Fibroblast of lung (primary cell): ENCODE measurements around the gene BMPR1B. TPM values are rescaled to one million over a fixed set of nuclear protein-coding genes. Genes with fewer than 3 reads are reported as not detected.

ENCODE experiments used
- DNase-seq, 2 donors: peaks; one replicate each; pipeline versions ENCODE4 v3.0.0 to v3.0.0-alpha.2; 2010; ENCODE audit warnings: low read depth in 2 of 2
- H2AFZ ChIP-seq: 2 replicates; pipeline ENCODE4 v1.5.1; 2012; ENCODE audit warnings: low read length, control low read depth, inconsistent platforms
- H3K27ac ChIP-seq: 2 replicates; pipeline ENCODE4 v1.5.1; 2011; ENCODE audit warnings: low read length, control low read depth; ENCODE audit not compliant: insufficient read depth
- H3K27me3 ChIP-seq: 2 replicates; pipeline ENCODE4 v1.5.1; 2011; ENCODE audit warnings: mild to moderate bottlenecking, low read length; ENCODE audit not compliant: control insufficient read depth, insufficient read depth
- H3K36me3 ChIP-seq: 2 replicates; pipeline ENCODE4 v1.5.1; 2011; ENCODE audit warnings: low read length; ENCODE audit not compliant: control insufficient read depth, insufficient read depth
- H3K4me1 ChIP-seq: 2 replicates; pipeline ENCODE4 v1.5.1; 2011; ENCODE audit warnings: low read length; ENCODE audit not compliant: control insufficient read depth, insufficient read depth; ENCODE audit errors: extremely low read depth
- H3K4me2 ChIP-seq: 2 replicates; pipeline ENCODE4 v1.5.1; 2011; ENCODE audit warnings: low read length, control low read depth; ENCODE audit not compliant: insufficient read depth; ENCODE audit errors: extremely low read depth
- H3K4me3 ChIP-seq, 4 experiments: fragments of 200-600 bp in 1 of 4; sonication (generic) in 1 of 4; replicated peaks in 1 of 4; 2 replicates each; pipeline ENCODE4 v1.5.1; 2011 to 2016; ENCODE audit warnings: low read length in 4 of 4, low read depth in 3 of 4, mild to moderate bottlenecking in 3 of 4, control low read depth in 2 of 4, inconsistent platforms in 1 of 4, mixed read lengths in 1 of 4; ENCODE audit not compliant: insufficient read depth in 1 of 4; ENCODE audit errors: control extremely low read depth in 1 of 4
- H3K79me2 ChIP-seq: 2 replicates; pipeline ENCODE4 v1.5.1; 2012; ENCODE audit warnings: mild to moderate bottlenecking, low read length, inconsistent platforms; ENCODE audit not compliant: control insufficient read depth, insufficient read depth
- H3K9ac ChIP-seq: 2 replicates; pipeline ENCODE4 v1.5.1; 2011; ENCODE audit warnings: mild to moderate bottlenecking, low read length, control low read depth; ENCODE audit not compliant: insufficient read depth
- H3K9me3 ChIP-seq: 2 replicates; pipeline ENCODE4 v1.5.1; 2012; ENCODE audit warnings: low read depth, low read length; ENCODE audit not compliant: control insufficient read depth, insufficient read depth
- H4K20me1 ChIP-seq: 2 replicates; pipeline ENCODE4 v1.5.1; 2011; ENCODE audit warnings: low read length; ENCODE audit not compliant: control insufficient read depth, insufficient read depth; ENCODE audit errors: extremely low read depth
- CTCF ChIP-seq, 2 donors: IDR thresholded peaks in 1 of 2; conservative IDR thresholded peaks in 1 of 2; 1 replicate in 1 of 2; 2 replicates in 1 of 2; pipeline ENCODE4 v1.5.1; 2011 to 2012; ENCODE audit warnings: low read length in 2 of 2, control low read depth in 1 of 2, inconsistent platforms in 1 of 2, low read depth in 1 of 2, mild to moderate bottlenecking in 1 of 2
- EZH2 ChIP-seq: IDR thresholded peaks from 2 replicates; pipeline ENCODE4 v1.5.1; 2012; ENCODE audit warnings: low read length, control low read depth, mild to moderate bottlenecking; ENCODE audit errors: missing control alignments
- polyA plus RNA-seq, 2 donors: library from polyadenylated mRNA; depleted of rRNA in 1 of 2; stranded (reverse) in 1 of 2; unstranded in 1 of 2; fragments of >200 nt; gene quantifications; 2 replicates each; pipeline ENCODE4 v1.2.1, GENCODE V29; 2011 to 2012; ENCODE audit warnings: missing spikeins in 1 of 2
- total RNA-seq: library from RNA; depleted of rRNA; stranded (reverse); fragments of >200 nt; gene quantifications from 2 replicates; pipeline ENCODE4 v1.2.1, GENCODE V29; 2014

The BMPR1B gene
- total and polyA plus RNA-seq, 2 donors (not counting 1 experiment from before 2014, with no cell fraction given), result 0.17 to 0.45 TPM

- Histone ChIP-seq H4K20me1 (no peaks in the 10 kb centered on the region), H3K27ac (no peak overlapping the region), H3K9me3 (no peaks in the 10 kb centered on the region), H3K27me3 (no peaks in the 10 kb centered on the region), H3K79me2 (no peaks in the 10 kb centered on the region), H3K4me2 (no peak overlapping the region), H3K4me3 (no peak overlapping the region), H3K4me1 (no peaks in the 10 kb centered on the region), H2AFZ (no peak overlapping the region), H3K9ac (no peak overlapping the region), H3K36me3 (no peaks in the 10 kb centered on the region)
- TF ChIP-seq CTCF (conservative IDR thresholded peaks at IDR 0.05 in 1 of 2, IDR thresholded peaks at IDR 0.05 in 1 of 2; ENCODE audit: low read depth in 1 of 2, low read length in 2 of 2), result no peak
- TF ChIP-seq EZH2, result no peak
- no peak for DNase-seq
Observed at GRCh38 chr4:95093460-95093859, 335.7 kb downstream of the BMPR1B start.

- Histone ChIP-seq H3K4me1 (no peaks in the 10 kb centered on the region), H3K27ac (no peak overlapping the region), H3K36me3 (no peaks in the 10 kb centered on the region), H3K9ac (no peak overlapping the region), H3K27me3 (no peaks in the 10 kb centered on the region), H3K9me3 (no peaks in the 10 kb centered on the region), H4K20me1 (no peaks in the 10 kb centered on the region), H2AFZ (no peak overlapping the region), H3K4me3 (no peak overlapping the region), H3K4me2 (no peak overlapping the region), H3K79me2 (no peaks in the 10 kb centered on the region)
- TF ChIP-seq CTCF (conservative IDR thresholded peaks at IDR 0.05 in 1 of 2, IDR thresholded peaks at IDR 0.05 in 1 of 2; ENCODE audit: low read depth in 1 of 2, low read length in 2 of 2) (no peak), EZH2 (no peak)
- DNase-seq, result no peak
Observed at GRCh38 chr4:95093936-95094929, 336.5 kb downstream of the BMPR1B start.

GRCh38 chr4:95095348-95095974 lies 337.7 kb downstream of the BMPR1B start:
- no peak overlapping the region for H3K27ac ChIP-seq

More at GRCh38 chr4:95095348-95095974, 337.7 kb downstream of the BMPR1B start:
- Histone ChIP-seq H4K20me1 (no peaks in the 10 kb centered on the region), H3K4me3 (no peak overlapping the region), H3K9ac (no peak overlapping the region), H3K79me2 (no peaks in the 10 kb centered on the region), H3K4me2 (no peak overlapping the region), H3K27me3 (no peaks in the 10 kb centered on the region), H3K36me3 (no peaks in the 10 kb centered on the region), H3K4me1 (no peaks in the 10 kb centered on the region), H3K9me3 (no peaks in the 10 kb centered on the region), H2AFZ (no peak overlapping the region)
- peak; percentile 60 to 70 for TF ChIP-seq CTCF (conservative IDR thresholded peaks at IDR 0.05 in 1 of 2, IDR thresholded peaks at IDR 0.05 in 1 of 2; ENCODE audit: low read depth in 1 of 2, low read length in 2 of 2)
- TF ChIP-seq EZH2, result no peak
- peak; percentile 50 to 66 for DNase-seq
